ENCODE data around the gene SUPT3H.

SUPT3H gene

DNA sequence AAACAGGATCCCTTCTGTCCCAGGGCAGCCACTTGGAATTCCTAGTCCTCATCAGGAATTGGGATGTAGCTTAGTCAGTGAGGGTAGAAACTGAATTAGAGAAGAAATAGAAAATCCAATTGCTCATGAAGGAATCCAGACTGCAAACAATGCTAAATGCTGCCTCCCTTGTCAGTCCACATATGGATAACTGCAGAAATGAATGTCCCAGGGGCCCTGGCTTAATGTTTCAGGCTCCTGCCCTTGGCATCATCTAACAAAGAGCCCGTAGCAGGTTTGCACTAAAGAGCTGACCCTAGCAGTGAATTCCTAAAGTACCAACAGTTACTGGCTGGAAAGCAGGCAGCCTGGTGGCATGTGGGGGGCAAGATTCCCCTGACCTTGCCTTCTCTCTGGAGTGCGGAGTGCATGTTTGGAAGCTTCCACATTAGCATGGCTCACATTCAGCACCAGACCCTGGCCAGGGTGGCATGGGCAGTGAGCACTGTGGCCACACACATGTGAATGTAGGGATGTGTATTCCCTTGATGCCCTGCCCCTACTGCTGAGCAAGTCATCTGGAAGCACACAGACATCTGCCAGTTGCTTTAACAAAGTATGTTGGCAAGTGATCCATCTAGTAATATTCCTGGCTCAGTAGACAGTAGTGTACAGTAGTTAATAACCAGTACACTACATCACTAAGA lies 595.7 kb downstream of the SUPT3H start:
- intact Hi-C loops (cut with DNase I; ENCODE audit: low total_unique reads) = no loop called here
- H3K27me3 ChIP-seq = no peaks in the 10 kb centered on the region

DNA sequence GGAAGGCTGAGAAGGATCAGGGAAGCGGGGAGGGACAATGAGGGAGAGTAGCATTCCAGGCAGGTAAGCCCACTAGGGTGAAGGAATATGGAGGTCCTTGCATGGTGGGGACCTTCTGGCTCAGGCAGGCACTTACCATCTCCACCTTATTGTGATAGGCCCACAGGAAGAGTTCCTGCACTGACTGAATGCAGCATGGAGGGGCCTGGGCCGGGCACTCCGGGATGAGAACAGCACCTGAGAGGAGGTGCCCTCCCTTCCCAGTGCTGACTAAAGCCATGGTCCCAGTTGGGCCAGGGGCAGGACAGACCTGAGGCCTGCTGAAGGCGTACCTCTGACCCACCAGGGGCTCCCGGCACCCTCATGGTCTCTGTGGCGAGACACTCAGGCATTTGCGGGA lies 597.6 kb downstream of the SUPT3H start:
- H3K27ac ChIP-seq = no peak overlapping the region
- TF ChIP-seq, protein P1, sequence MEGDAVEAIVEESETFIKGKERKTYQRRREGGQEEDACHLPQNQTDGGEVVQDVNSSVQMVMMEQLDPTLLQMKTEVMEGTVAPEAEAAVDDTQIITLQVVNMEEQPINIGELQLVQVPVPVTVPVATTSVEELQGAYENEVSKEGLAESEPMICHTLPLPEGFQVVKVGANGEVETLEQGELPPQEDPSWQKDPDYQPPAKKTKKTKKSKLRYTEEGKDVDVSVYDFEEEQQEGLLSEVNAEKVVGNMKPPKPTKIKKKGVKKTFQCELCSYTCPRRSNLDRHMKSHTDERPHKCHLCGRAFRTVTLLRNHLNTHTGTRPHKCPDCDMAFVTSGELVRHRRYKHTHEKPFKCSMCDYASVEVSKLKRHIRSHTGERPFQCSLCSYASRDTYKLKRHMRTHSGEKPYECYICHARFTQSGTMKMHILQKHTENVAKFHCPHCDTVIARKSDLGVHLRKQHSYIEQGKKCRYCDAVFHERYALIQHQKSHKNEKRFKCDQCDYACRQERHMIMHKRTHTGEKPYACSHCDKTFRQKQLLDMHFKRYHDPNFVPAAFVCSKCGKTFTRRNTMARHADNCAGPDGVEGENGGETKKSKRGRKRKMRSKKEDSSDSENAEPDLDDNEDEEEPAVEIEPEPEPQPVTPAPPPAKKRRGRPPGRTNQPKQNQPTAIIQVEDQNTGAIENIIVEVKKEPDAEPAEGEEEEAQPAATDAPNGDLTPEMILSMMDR (IDR thresholded peaks at IDR 0.05) = no peak
- DNase-seq = no peak
- H3K9me3 ChIP-seq = peaks cover 0 to 4% (median 0%) of the 10 kb centered on the region in 3 donors
- no peak overlapping the region for H3K4me3 ChIP-seq
- no peaks in the 10 kb centered on the region for H3K36me3 ChIP-seq
- no peaks in the 10 kb centered on the region for H3K4me1 ChIP-seq
- no peaks in the 10 kb centered on the region for H3K27me3 ChIP-seq
- intact Hi-C loops (cut with DNase I; ENCODE audit: low total_unique reads) = no loop called here

More for the DNA sequence above, 595.7 kb downstream of the SUPT3H start:
- H3K4me3 ChIP-seq = no peak overlapping the region
- H3K27ac ChIP-seq = no peak overlapping the region
- TF ChIP-seq, protein P1 (IDR thresholded peaks at IDR 0.05) = no peak
- H3K36me3 ChIP-seq = no peaks in the 10 kb centered on the region
- H3K9me3 ChIP-seq = peaks cover 0 to 4% (median 0%) of the 10 kb centered on the region in 3 donors
- DNase-seq = no peak
- H3K4me1 ChIP-seq = no peaks in the 10 kb centered on the region

DNA sequence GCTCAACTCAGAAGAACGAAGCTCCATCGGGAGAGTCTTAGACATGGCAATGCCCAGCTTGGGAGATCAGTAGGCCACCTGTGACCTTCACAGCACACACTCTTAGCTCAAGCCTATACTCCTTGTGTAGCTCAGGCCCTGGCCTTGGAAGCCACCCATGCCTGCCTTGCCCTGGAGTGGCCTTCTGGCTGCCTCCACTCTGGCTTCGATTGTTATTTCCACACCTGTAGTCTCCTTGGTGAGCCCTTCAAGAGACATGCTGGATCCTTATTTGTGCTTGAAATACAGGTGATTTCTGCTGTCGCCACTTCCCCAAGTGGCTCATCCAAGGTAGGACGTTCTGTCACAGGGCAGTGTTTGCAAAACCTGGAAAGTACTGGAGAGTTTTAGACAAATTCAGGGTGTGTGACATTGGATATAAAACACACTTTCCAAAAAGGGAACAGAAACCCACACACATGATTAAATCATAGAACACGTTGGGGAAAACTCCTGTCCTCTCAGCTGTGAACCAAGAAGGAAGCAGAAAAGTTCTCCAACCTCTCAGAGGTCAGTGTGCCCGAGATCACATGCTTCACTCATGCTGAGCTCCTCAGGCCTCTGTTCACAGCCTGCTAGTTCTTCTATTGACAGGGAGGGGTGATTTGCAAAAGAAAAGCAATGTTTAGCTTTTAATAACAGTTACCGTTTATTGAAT lies 598.5 kb downstream of the SUPT3H start:
- no peaks in the 10 kb centered on the region for H3K36me3 ChIP-seq
- no peaks in the 10 kb centered on the region for H3K27me3 ChIP-seq
- peak in 1 of 2 donors; percentile 50 for DNase-seq
- no peaks in the 10 kb centered on the region for H3K4me1 ChIP-seq
- H3K27ac ChIP-seq = no peak overlapping the region
- intact Hi-C loops (cut with DNase I; ENCODE audit: low total_unique reads) = no loop called here
- TF ChIP-seq, protein P1 (IDR thresholded peaks at IDR 0.05) = no peak
- no peak overlapping the region for H3K4me3 ChIP-seq
- peaks cover 0 to under 1% (median 0%) of the 10 kb centered on the region in 3 donors for H3K9me3 ChIP-seq

Measured in tibial artery (tissue), 4 donors.